ENCODE data around the gene FOXK2. TPM values are rescaled to one million over a fixed set of nuclear protein-coding genes. Genes with fewer than 3 reads are reported as not detected.

FOXK2 gene
- total and polyA plus RNA-seq, 2 of the 8 experiments (the other 6 are each of a cell fraction or from before 2014, with no cell fraction given) = 34.7 to 64.9 TPM

- Histone ChIP-seq H3K23me2 (ENCODE audit: low read depth, low read length) (no peaks in the 10 kb centered on the region), H3K9ac (replicated peaks in 1 of 4; ENCODE audit: extremely low read depth in 1 of 4, low read depth in 3 of 4, low read length in 3 of 4) (no peak overlapping the region), H4K20me1 (replicated peaks in 1 of 2; ENCODE audit: control insufficient read depth in 1 of 2, insufficient read depth in 2 of 2, low read length in 2 of 2) (peaks cover 4 to 7% of the 10 kb centered on the region in 2 experiments), H3K36me3 (ENCODE audit: control insufficient read depth in 2 of 4, insufficient read depth in 4 of 4, low read length in 3 of 4) (peaks cover 14 to 65% (median 43%) of the 10 kb centered on the region in 4 experiments), H2BK120ac (replicated peaks; ENCODE audit: low read depth, low read length) (no peak overlapping the region), H4K8ac (ENCODE audit: extremely low read depth, insufficient read depth, low read length) (no peak overlapping the region), H2BK12ac (ENCODE audit: low read depth, low read length) (no peak overlapping the region), H3K4me3 (ENCODE audit: extremely low read depth in 1 of 4, insufficient read depth in 2 of 4, low read depth in 3 of 4, low read length in 4 of 4) (no peak overlapping the region), H3K79me2 (ENCODE audit: control insufficient read depth in 1 of 2, insufficient read depth in 2 of 2, low read length in 2 of 2) (no peaks in the 10 kb centered on the region), H3K14ac (ENCODE audit: insufficient read length) (no peak overlapping the region), H3K4ac (replicated peaks; ENCODE audit: insufficient read length, low read depth, low read length) (no peak overlapping the region), H2BK5ac (ENCODE audit: low read depth, low read length) (no peak overlapping the region), H3K4me1 (replicated peaks in 1 of 4; ENCODE audit: control insufficient read depth in 3 of 4, insufficient read depth in 4 of 4, low read length in 3 of 4) (no peaks in the 10 kb centered on the region), H3K27ac (ENCODE audit: low read depth, low read length) (no peak overlapping the region), H3K27me3 (replicated peaks in 1 of 4; ENCODE audit: control insufficient read depth in 3 of 4, extremely low read depth in 1 of 4, insufficient read depth in 3 of 4, low read length in 3 of 4) (no peaks in the 10 kb centered on the region), H4K91ac (replicated peaks; ENCODE audit: insufficient read length, low read length) (no peak overlapping the region), H2AFZ (ENCODE audit: low read length) (no peak overlapping the region), H3K79me1 (ENCODE audit: low read depth, low read length) (no peaks in the 10 kb centered on the region), H3K18ac (ENCODE audit: extremely low read depth, low read length) (no peak overlapping the region), H3K9me3 (ENCODE audit: insufficient read depth in 2 of 2, low read depth in 1 of 2, low read length in 1 of 2) (no peaks in the 10 kb centered on the region), H2AK5ac (ENCODE audit: low read depth, low read length) (no peak overlapping the region), H4K5ac (ENCODE audit: insufficient read length, low read depth, low read length) (no peak overlapping the region), H2BK20ac (ENCODE audit: low read length) (no peak overlapping the region), H3K4me2 (ENCODE audit: insufficient read depth in 1 of 2, low read depth in 2 of 2, low read length in 2 of 2) (no peak overlapping the region), H2BK15ac (ENCODE audit: low read length) (no peak overlapping the region), H3K23ac (ENCODE audit: insufficient read length) (no peak overlapping the region), H3K56ac (replicated peaks; ENCODE audit: insufficient read length, low read depth, low read length) (no peak overlapping the region)
- ChIA-PET POLR2A (ENCODE audit: partially characterized antibody) (no interaction called here), CTCF (ENCODE audit: partially characterized antibody) (interaction anchor here (1.1 kb wide), 1 partner anchor 163 kb away, joined by 3 read pairs; no protein-coding TSS in a partner anchor)
- WGBS, 2 experiments (ENCODE audit: extremely low coverage in 1 of 2, insufficient coverage in 1 of 2, insufficient read length in 1 of 2, insufficient replicate concordance in 2 of 2, low coverage in 1 of 2, low lambda C conversion rate in 2 of 2, missing lambda C conversion rate in 1 of 2) = 95% methylated on average over 9 of the region's 10 CpGs; no CpG with 5 or more reads in 1 of the 2 experiments
- DNase-seq (ENCODE audit: low read depth in 1 of 2, low spot score in 2 of 2) (no peak), FAIRE-seq (no peak)
- TF ChIP-seq CHD1 (IDR thresholded peaks at IDR 0.05; ENCODE audit: low read depth, low read length) = no peak
- TF ChIP-seq JUN (IDR thresholded peaks at IDR 0.05; ENCODE audit: low read depth, low read length) = no peak
- TF ChIP-seq RBBP5 (IDR thresholded peaks at IDR 0.05; ENCODE audit: borderline replicate concordance, low read depth, low read length) = no peak
- TF ChIP-seq SP4 (IDR thresholded peaks at IDR 0.05; ENCODE audit: low read length) = no peak
- no peak for TF ChIP-seq ZNF274 (IDR thresholded peaks at IDR 0.05; ENCODE audit: borderline replicate concordance, extremely low read depth, low read length)
- no peak for TF ChIP-seq CREB1 (IDR thresholded peaks at IDR 0.05)
- no peak for TF ChIP-seq MAX (IDR thresholded peaks at IDR 0.05)
- TF ChIP-seq KDM1A (IDR thresholded peaks at IDR 0.05; ENCODE audit: borderline replicate concordance, low read length) = no peak
- TF ChIP-seq CTBP2 (IDR thresholded peaks at IDR 0.05; ENCODE audit: borderline replicate concordance, insufficient read depth, insufficient read length, low read length) = no peak
- no peak for TF ChIP-seq ATF2 (IDR thresholded peaks at IDR 0.05; ENCODE audit: low read length)
- TF ChIP-seq RFX5 (IDR thresholded peaks at IDR 0.05; ENCODE audit: borderline replicate concordance, low read depth, low read length) = no peak
- TF ChIP-seq USF2 (IDR thresholded peaks at IDR 0.05; ENCODE audit: low read length) = no peak
Observed at GRCh38 chr17:82619641-82620040, 100.1 kb downstream of the FOXK2 start.
